A549 (cell line): ENCODE results near the gene GRIN3A. TPM values are rescaled to one million over a fixed set of nuclear protein-coding genes. Genes with fewer than 3 reads are reported as not detected.

Experiments
- ATAC-seq, 2 experiments: fragments of 200-7000 bp in 1 of 2; fragments of >200 bp in 1 of 2; cut with Nextera tagmentation in 1 of 2; cut with Tn5 transposase in 1 of 2; 3 replicates each; pipeline versions ENCODE4 v1.8.0 to v1.9.1; 2018 to 2020; ENCODE audit warnings: mild to moderate bottlenecking in 1 of 2, moderate library complexity in 1 of 2
- CTCF ChIA-PET: fragments of 300-600 bp; sonication (Branson Sonifier 250); formaldehyde crosslinking; extraction: SDS; loops from one replicate; lab custom pipeline; 2021; ENCODE audit warnings: antibody characterized with exemption, inconsistent platforms; lab: Yijun Ruan, JAX
- POLR2A ChIA-PET: fragments of 350-600 bp; formaldehyde crosslinking; extraction: SDS; loops from one replicate; lab custom pipeline; 2021; ENCODE audit warnings: antibody characterized with exemption, inconsistent platforms; lab: Yijun Ruan, JAX
- DNase-seq, 2 experiments: peaks; one replicate each; pipeline versions ENCODE4 v3.0.0 to v3.0.0-alpha.2; 2011 to 2016; ENCODE audit warnings: low read depth in 1 of 2, low spot score in 1 of 2
- FAIRE-seq: peaks from 2 replicates; lab custom pipeline; 2011; peaks lifted over from hg19 to GRCh38; lab: Jason Lieb, UNC
- H3K27ac ChIP-seq, 2 experiments: fragments of >200 bp; sonication (Bioruptor Twin); formaldehyde crosslinking; 3 replicates each; pipeline ENCODE4 v1.5.1; 2016 to 2017
- H3K4me1 ChIP-seq: fragments of >200 bp; sonication (Bioruptor Twin); formaldehyde crosslinking; 3 replicates; pipeline ENCODE4 v1.6.1; 2016
- H3K4me2 ChIP-seq: fragments of >200 bp; sonication (Bioruptor Twin); formaldehyde crosslinking; 3 replicates; pipeline ENCODE4 v1.6.1; 2016
- H3K4me3 ChIP-seq: fragments of >200 bp; sonication (Bioruptor Twin); formaldehyde crosslinking; 3 replicates; pipeline ENCODE4 v1.5.1; 2016
- H3K9me3 ChIP-seq: fragments of >200 bp; sonication (Bioruptor Twin); formaldehyde crosslinking; 3 replicates; pipeline ENCODE4 v1.6.1; 2016
- CHD4 ChIP-seq: fragments of 200-600 bp; sonication (generic); IDR thresholded peaks from 2 replicates; pipeline ENCODE4 v1.6.1; 2016; ENCODE audit warnings: antibody characterized with exemption, mild to moderate bottlenecking, borderline replicate concordance
- CTCF ChIP-seq: fragments of >200 bp; sonication (Bioruptor Twin); formaldehyde crosslinking; IDR thresholded peaks from 3 replicates; pipeline ENCODE4 v1.5.1; 2016
- ELK1 ChIP-seq: fragments of 150-350 bp; IDR thresholded peaks from 2 replicates; pipeline ENCODE4 v1.6.1; 2014; ENCODE audit warnings: low read depth, mild to moderate bottlenecking, low read length
- EP300 ChIP-seq, 2 experiments: fragments of >200 bp; sonication (Bioruptor Twin); formaldehyde crosslinking; IDR thresholded peaks; 2 replicates in 1 of 2; 3 replicates in 1 of 2; pipeline ENCODE4 v1.6.1; 2016 to 2017
- FOXS1 ChIP-seq: fragments of 250-450 bp; sonication (Bioruptor Pico); IDR thresholded peaks from 2 replicates; pipeline ENCODE4 v1.5.0; 2020; ENCODE audit warnings: mild to moderate bottlenecking, moderate library complexity
- HDAC2 ChIP-seq: fragments of 200-600 bp; sonication (generic); IDR thresholded peaks from 2 replicates; pipeline ENCODE4 v1.6.1; 2016
- HMGXB4 ChIP-seq: fragments of 250-450 bp; sonication (Bioruptor Pico); IDR thresholded peaks from 2 replicates; pipeline ENCODE4 v1.5.0; 2021; ENCODE audit warnings: mild to moderate bottlenecking, moderate library complexity, borderline replicate concordance
- HOXB13 ChIP-seq: fragments of 250-450 bp; sonication (Bioruptor Pico); IDR thresholded peaks from 2 replicates; pipeline ENCODE4 v1.5.0; 2020; ENCODE audit warnings: low read depth, mild to moderate bottlenecking, moderate library complexity
- HOXB5 ChIP-seq: fragments of 250-450 bp; sonication (Bioruptor Pico); IDR thresholded peaks from 2 replicates; pipeline ENCODE4 v1.5.0; 2020; ENCODE audit warnings: mild to moderate bottlenecking, moderate library complexity
- KDM5A ChIP-seq: fragments of 200-600 bp; sonication (generic); IDR thresholded peaks from 2 replicates; pipeline ENCODE4 v1.6.1; 2016; ENCODE audit warnings: antibody characterized with exemption, mild to moderate bottlenecking
- MAZ ChIP-seq: fragments of 150-350 bp; IDR thresholded peaks from 2 replicates; pipeline ENCODE4 v1.6.1; 2014; ENCODE audit warnings: antibody characterized with exemption, low read depth, low read length, borderline replicate concordance
- NFE2L2 ChIP-seq: fragments of 150-350 bp; conservative IDR thresholded peaks from 2 replicates; pipeline ENCODE4 v1.6.1; 2014; ENCODE audit warnings: low read length
- NR3C1 ChIP-seq: fragments of >200 bp; sonication (Bioruptor Twin); formaldehyde crosslinking; IDR thresholded peaks from 3 replicates; pipeline ENCODE4 v1.6.1; 2017
- PBX3 ChIP-seq: IDR thresholded peaks from 2 replicates; pipeline ENCODE4 v1.6.1; 2012
- RCOR1 ChIP-seq: fragments of 150-350 bp; IDR thresholded peaks from 2 replicates; pipeline ENCODE4 v1.6.1; 2014; ENCODE audit warnings: antibody characterized with exemption, low read length, low read depth
- REST ChIP-seq: fragments of 200-600 bp; sonication (generic); IDR thresholded peaks from 2 replicates; pipeline ENCODE4 v1.6.1; 2016; ENCODE audit warnings: antibody characterized with exemption, mild to moderate bottlenecking, moderate library complexity
- RNF2 ChIP-seq: fragments of 200-600 bp; sonication (generic); IDR thresholded peaks from 2 replicates; pipeline ENCODE4 v1.6.1; 2016; ENCODE audit warnings: low read depth, mild to moderate bottlenecking, antibody characterized with exemption, moderate library complexity, borderline replicate concordance
- TP53 ChIP-seq: fragments of 250-450 bp; sonication (Bioruptor Pico); IDR thresholded peaks from 2 replicates; pipeline ENCODE4 v1.5.0; 2021; ENCODE audit warnings: mild to moderate bottlenecking, moderate library complexity
- ZC3H11A ChIP-seq: fragments of 450-650 bp; IDR thresholded peaks from 2 replicates; pipeline ENCODE4 v1.6.1; 2014; ENCODE audit warnings: antibody characterized with exemption, mild to moderate bottlenecking
- ZNF302 ChIP-seq: fragments of 250-450 bp; sonication (Bioruptor Pico); IDR thresholded peaks from 2 replicates; pipeline ENCODE4 v1.9.0; 2021; ENCODE audit warnings: inconsistent platforms, mild to moderate bottlenecking, moderate library complexity
- WGBS: methylation state at CpG from one replicate; pipeline ENCODE4 v1.1.6; 2017; ENCODE audit errors: missing lambda C conversion rate; 5-methylcytosine and 5-hydroxymethylcytosine counted together
- polyA plus RNA-seq, 4 experiments: library from polyadenylated mRNA; depleted of rRNA in 3 of 4; stranded (reverse); fragments of >200 nt; fragmentation: RNase III in 1 of 4; extraction: RNeasy Plus Mini Kit Qiagen cat#74134 plus additional on column Dnase treatment in 1 of 4; gene quantifications; 2 replicates in 3 of 4; 3 replicates in 1 of 4; pipeline ENCODE4 v1.2.3, GENCODE V29; 2011 to 2017

GRIN3A gene
- polyA plus RNA-seq, 2 of the 4 experiments (the other 2 are of a cell fraction) = not detected

GRCh38 chr9:101639785-101640665 is 98.4 kb downstream of the GRIN3A start:
- Histone ChIP-seq H3K4me2 (no peak overlapping the region), H3K4me1 (no peaks in the 10 kb centered on the region), H3K9me3 (no peaks in the 10 kb centered on the region)
- no peak for FAIRE-seq
- no peak for TF ChIP-seq CTCF
- TF ChIP-seq CHD4 = no peak
- TF ChIP-seq HMGXB4 = no peak
- no peak for TF ChIP-seq ZC3H11A
- TF ChIP-seq REST = no peak
- no peak for TF ChIP-seq NFE2L2
- no peak for TF ChIP-seq RNF2
- no peak for TF ChIP-seq MAZ
- no peak for TF ChIP-seq HOXB5 (CRISPR knock-in tag)
- TF ChIP-seq HDAC2 = no peak
- TF ChIP-seq ZNF302 (CRISPR knock-in tag) = no peak
- no peak for TF ChIP-seq KDM5A
- no peak for TF ChIP-seq EP300 (IDR thresholded peaks at IDR 0.05)
- no peak for TF ChIP-seq ELK1
- TF ChIP-seq, all 56 proteins: peak for 0
- Histone ChIP-seq H3K4me3 (no peak overlapping the region), H3K27ac (no peak overlapping the region)
- ChIA-PET POLR2A (no interaction called here), CTCF (no interaction called here)
- DNase-seq = no peak
- ATAC-seq = peak in 1 of 2 experiments; percentile 34; a peak in 1 of 6 replicates
- WGBS = 12% methylated on average over 2 of the region's 2 CpGs

GRCh38 chr9:101639311-101639710 is 99.1 kb downstream of the GRIN3A start:
- no peaks in the 10 kb centered on the region for H3K9me3 ChIP-seq
- ChIA-PET CTCF (no interaction called here), POLR2A (no interaction called here)
- no peak for ATAC-seq
- no peak for FAIRE-seq
- no peaks in the 10 kb centered on the region for H3K4me1 ChIP-seq
- H3K4me2 ChIP-seq = no peak overlapping the region
- DNase-seq = no peak
- H3K4me3 ChIP-seq = no peak overlapping the region
- no peak overlapping the region for H3K27ac ChIP-seq
- 5% methylated on average over 1 of the region's 1 CpG for WGBS
- no peak for TF ChIP-seq NFE2L2
- TF ChIP-seq TP53 (CRISPR knock-in tag) = no peak
- no peak for TF ChIP-seq FOXS1 (CRISPR knock-in tag)
- no peak for TF ChIP-seq PBX3
- no peak for TF ChIP-seq CTCF
- no peak for TF ChIP-seq RCOR1
- no peak for TF ChIP-seq HOXB13 (CRISPR knock-in tag)
- no peak for TF ChIP-seq NR3C1
- TF ChIP-seq HMGXB4 = no peak
